PC-3 (cell line): ENCODE data around the gene APLP1.

ENCODE experiments used
- EZH2 ChIP-seq: fragments of 300-600 bp; sonication (generic); IDR thresholded peaks from one replicate; pipeline ENCODE4 v1.6.1; 2017; ENCODE audit warnings: antibody characterized with exemption, mild to moderate bottlenecking, low read length; ENCODE audit not compliant: unreplicated experiment
- EZH2phosphoT487 ChIP-seq: fragments of 300-600 bp; sonication (generic); IDR thresholded peaks from 2 replicates; pipeline ENCODE4 v1.6.1; 2018; ENCODE audit warnings: mild to moderate bottlenecking, antibody characterized with exemption, low read length, borderline replicate concordance
- TF ChIP-seq, protein P1 (sequence below): fragments of 300-600 bp; sonication (generic); conservative IDR thresholded peaks from 2 replicates; pipeline ENCODE4 v1.5.1; 2017; ENCODE audit warnings: antibody characterized with exemption, low read depth, mild to moderate bottlenecking, low read length

DNA sequence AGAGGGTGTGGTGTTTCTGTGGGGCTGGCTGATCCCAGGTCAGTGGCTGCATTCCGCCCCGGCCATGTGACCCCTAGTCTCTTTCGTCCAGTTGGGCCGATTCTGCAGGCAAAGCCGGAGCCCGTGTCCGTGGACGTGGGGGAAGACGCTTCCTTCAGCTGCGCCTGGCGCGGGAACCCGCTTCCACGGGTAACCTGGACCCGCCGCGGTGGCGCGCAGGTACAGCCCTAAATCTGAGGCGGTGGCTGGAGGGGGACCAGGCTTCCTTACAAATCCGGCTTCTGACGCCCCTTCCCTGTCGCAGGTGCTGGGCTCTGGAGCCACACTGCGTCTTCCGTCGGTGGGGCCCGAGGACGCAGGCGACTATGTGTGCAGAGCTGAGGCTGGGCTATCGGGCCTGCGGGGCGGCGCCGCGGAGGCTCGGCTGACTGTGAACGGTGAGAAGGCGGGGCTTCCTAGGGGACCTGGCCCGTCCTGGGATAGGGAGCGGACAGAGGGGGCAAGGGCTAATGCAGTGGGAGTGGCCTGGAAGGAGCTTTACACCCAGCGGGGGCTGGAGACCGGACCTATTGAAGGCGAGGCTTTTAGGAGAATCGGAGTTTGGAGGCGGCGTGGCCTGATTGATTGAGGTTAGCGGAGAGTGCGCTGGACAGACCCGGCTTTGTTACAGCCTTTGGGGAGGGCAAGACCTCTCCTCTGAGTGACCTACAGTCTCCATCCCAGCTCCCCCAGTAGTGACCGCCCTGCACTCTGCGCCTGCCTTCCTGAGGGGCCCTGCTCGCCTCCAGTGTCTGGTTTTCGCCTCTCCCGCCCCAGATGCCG is 7.3 kb upstream of the APLP1 start:
- TF ChIP-seq, protein P1, sequence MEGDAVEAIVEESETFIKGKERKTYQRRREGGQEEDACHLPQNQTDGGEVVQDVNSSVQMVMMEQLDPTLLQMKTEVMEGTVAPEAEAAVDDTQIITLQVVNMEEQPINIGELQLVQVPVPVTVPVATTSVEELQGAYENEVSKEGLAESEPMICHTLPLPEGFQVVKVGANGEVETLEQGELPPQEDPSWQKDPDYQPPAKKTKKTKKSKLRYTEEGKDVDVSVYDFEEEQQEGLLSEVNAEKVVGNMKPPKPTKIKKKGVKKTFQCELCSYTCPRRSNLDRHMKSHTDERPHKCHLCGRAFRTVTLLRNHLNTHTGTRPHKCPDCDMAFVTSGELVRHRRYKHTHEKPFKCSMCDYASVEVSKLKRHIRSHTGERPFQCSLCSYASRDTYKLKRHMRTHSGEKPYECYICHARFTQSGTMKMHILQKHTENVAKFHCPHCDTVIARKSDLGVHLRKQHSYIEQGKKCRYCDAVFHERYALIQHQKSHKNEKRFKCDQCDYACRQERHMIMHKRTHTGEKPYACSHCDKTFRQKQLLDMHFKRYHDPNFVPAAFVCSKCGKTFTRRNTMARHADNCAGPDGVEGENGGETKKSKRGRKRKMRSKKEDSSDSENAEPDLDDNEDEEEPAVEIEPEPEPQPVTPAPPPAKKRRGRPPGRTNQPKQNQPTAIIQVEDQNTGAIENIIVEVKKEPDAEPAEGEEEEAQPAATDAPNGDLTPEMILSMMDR = no peak
- TF ChIP-seq EZH2 = no peak
- TF ChIP-seq EZH2phosphoT487 = no peak
